Tibial artery (tissue), 4 donors: ENCODE data around the gene GRIN2C.
A peak's percentile ranks its signal among the peaks of the same experiment; 100 is the strongest.

Source experiments
- DNase-seq, 2 donors: peaks; one replicate each; pipeline ENCODE4 v3.0.0-alpha.2; 2019
- H3K27ac ChIP-seq, 2 donors: fragments of 200-600 bp; sonication (generic) in 1 of 2; 1 replicate in 1 of 2; 2 replicates in 1 of 2; pipeline ENCODE4 v1.5.1; 2018 to 2019; ENCODE audit warnings: mild to moderate bottlenecking in 1 of 2
- H3K27me3 ChIP-seq, 2 donors: fragments of 200-600 bp; sonication (generic) in 1 of 2; one replicate each; pipeline versions ENCODE4 v1.5.1 to v1.6.0; 2016 to 2019
- H3K36me3 ChIP-seq, 3 donors: fragments of 200-600 bp; sonication (generic) in 2 of 3; one replicate each; pipeline ENCODE4 v1.5.1; 2016 to 2019; ENCODE audit warnings: mild to moderate bottlenecking in 2 of 3
- H3K4me1 ChIP-seq, 4 donors: fragments of 200-600 bp; sonication (generic) in 2 of 4; 1 replicate in 3 of 4; 2 replicates in 1 of 4; pipeline ENCODE4 v1.5.1; 2016 to 2019
- H3K4me3 ChIP-seq, 2 donors: fragments of 200-600 bp; sonication (generic) in 1 of 2; 1 replicate in 1 of 2; 2 replicates in 1 of 2; pipeline ENCODE4 v1.5.1; 2018 to 2019; ENCODE audit warnings: mild to moderate bottlenecking in 2 of 2
- H3K9me3 ChIP-seq, 3 donors: fragments of 200-600 bp; sonication (generic) in 1 of 3; one replicate each; pipeline ENCODE4 v1.5.1; 2016 to 2019
- intact Hi-C: fragments of 100-400 bp; cut with DNase I; formaldehyde crosslinking; loops from one replicate; pipeline ENCODE4 v1.15.0; 2023; ENCODE audit warnings: low total_unique reads
- TF ChIP-seq, protein P1 (sequence below), 2 experiments: fragments of 200-600 bp in 1 of 2; fragments of 450-650 bp in 1 of 2; IDR thresholded peaks; one replicate each; pipeline ENCODE4 v1.5.1; 2017 to 2019; ENCODE audit warnings: antibody characterized with exemption in 2 of 2, mild to moderate bottlenecking in 1 of 2, moderate library complexity in 1 of 2

The GRIN2C gene

GRCh38 chr17:74866198-74866835, 6.6 kb upstream of the GRIN2C start:
- intact Hi-C loops: no loop called here
- H3K4me3 ChIP-seq: no peak overlapping the region
- H3K9me3 ChIP-seq: no peaks in the 10 kb centered on the region
- peaks cover 0 to 32% of the 10 kb centered on the region in 2 donors for H3K27me3 ChIP-seq
- no peak for DNase-seq
- peaks cover 0 to 13% (median 9%) of the 10 kb centered on the region in 4 donors for H3K4me1 ChIP-seq
- H3K27ac ChIP-seq: no peak overlapping the region
- no peaks in the 10 kb centered on the region for H3K36me3 ChIP-seq
- TF ChIP-seq, protein P1, sequence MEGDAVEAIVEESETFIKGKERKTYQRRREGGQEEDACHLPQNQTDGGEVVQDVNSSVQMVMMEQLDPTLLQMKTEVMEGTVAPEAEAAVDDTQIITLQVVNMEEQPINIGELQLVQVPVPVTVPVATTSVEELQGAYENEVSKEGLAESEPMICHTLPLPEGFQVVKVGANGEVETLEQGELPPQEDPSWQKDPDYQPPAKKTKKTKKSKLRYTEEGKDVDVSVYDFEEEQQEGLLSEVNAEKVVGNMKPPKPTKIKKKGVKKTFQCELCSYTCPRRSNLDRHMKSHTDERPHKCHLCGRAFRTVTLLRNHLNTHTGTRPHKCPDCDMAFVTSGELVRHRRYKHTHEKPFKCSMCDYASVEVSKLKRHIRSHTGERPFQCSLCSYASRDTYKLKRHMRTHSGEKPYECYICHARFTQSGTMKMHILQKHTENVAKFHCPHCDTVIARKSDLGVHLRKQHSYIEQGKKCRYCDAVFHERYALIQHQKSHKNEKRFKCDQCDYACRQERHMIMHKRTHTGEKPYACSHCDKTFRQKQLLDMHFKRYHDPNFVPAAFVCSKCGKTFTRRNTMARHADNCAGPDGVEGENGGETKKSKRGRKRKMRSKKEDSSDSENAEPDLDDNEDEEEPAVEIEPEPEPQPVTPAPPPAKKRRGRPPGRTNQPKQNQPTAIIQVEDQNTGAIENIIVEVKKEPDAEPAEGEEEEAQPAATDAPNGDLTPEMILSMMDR (IDR thresholded peaks at IDR 0.05): no peak

GRCh38 chr17:74865504-74866197, 6.0 kb upstream of the GRIN2C start:
- Histone ChIP-seq H3K4me3 (no peak overlapping the region), H3K27me3 (peaks cover 3 to 39% of the 10 kb centered on the region in 2 donors), H3K36me3 (no peaks in the 10 kb centered on the region), H3K27ac (no peak overlapping the region), H3K9me3 (no peaks in the 10 kb centered on the region), H3K4me1 (peaks cover 0 to 18% (median 16%) of the 10 kb centered on the region in 4 donors)
- intact Hi-C loops: loop anchor here (2.0 kb wide), 1 partner anchor 121 kb away; no protein-coding TSS in a partner anchor
- TF ChIP-seq, protein P1 (IDR thresholded peaks at IDR 0.05): no peak
- DNase-seq: no peak

DNA sequence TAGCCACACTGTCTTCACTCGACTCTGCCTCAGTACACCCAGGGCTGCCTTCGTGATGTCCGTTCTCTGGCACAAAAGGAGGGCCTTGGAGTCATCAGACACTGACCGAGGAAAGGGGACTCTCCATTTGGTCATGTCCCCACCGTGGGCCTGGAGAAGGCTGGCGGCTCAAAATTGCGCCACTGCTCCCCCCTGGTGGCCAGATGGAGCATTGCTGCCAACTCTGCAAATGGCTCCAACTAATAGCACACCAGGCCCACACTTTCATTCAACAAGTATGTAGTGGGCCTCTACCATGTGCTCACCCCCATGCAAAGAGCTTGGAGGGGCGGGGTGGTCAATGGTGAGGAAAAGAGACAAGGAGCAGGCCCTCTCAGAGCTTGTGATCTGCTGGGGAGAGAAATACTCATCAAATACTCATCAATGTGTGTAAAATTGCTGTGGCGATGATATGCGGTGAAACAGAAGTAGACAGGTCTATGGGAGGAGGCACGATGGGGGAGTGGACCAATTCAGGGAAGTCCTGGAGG, 5.2 kb upstream of the GRIN2C start:
- TF ChIP-seq, protein P1 (IDR thresholded peaks at IDR 0.05): peak; percentile 89 to 95
- intact Hi-C loops: loop anchor here (2.0 to 5.0 kb wide), 2 partner anchors 73 to 120 kb away; no protein-coding TSS in a partner anchor
- H3K9me3 ChIP-seq: no peaks in the 10 kb centered on the region
- peak; percentile 62 to 87 for DNase-seq
- H3K27me3 ChIP-seq: peaks cover 3 to 46% of the 10 kb centered on the region in 2 donors
- peaks cover 0 to 26% (median 22%) of the 10 kb centered on the region in 4 donors for H3K4me1 ChIP-seq
- H3K36me3 ChIP-seq: no peaks in the 10 kb centered on the region
- no peak overlapping the region for H3K4me3 ChIP-seq
- H3K27ac ChIP-seq: no peak overlapping the region

DNA sequence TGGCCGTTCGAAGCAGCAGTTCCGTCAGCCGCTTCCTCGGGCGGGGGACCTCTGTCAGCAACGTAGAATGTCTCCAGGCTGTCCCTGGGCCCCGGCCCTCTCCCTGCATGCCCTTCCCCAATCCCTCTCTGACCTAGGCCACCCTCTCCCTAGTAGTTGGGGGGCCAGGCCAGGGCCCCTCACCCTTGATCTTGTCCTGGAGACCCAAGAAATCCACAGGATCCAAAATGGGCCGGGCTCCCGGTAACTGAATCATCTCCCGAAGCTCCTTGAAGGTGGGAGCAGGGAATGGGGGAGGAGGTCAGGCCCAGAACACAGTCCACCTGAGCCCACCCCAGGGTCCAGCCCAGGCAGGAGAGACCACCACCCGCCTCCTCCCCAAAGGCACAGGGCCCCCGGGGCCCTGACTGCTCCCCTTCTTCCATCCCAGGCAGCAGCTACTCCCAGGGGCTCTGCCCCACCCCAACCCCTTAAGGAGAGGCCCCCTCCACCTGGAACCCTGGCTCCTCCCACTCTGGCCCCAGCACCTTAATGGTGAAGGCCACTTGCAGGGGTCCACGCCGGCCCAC, 4.7 kb upstream of the GRIN2C start:
- Histone ChIP-seq H3K9me3 (no peaks in the 10 kb centered on the region), H3K27me3 (peaks cover 3 to 51% of the 10 kb centered on the region in 2 donors), H3K27ac (no peak overlapping the region), H3K36me3 (no peaks in the 10 kb centered on the region), H3K4me1 (peaks cover 0 to 31% (median 24%) of the 10 kb centered on the region in 4 donors), H3K4me3 (no peak overlapping the region)
- no peak for DNase-seq
- TF ChIP-seq, protein P1 (IDR thresholded peaks at IDR 0.05): no peak
- intact Hi-C loops: loop anchor here (2.0 to 5.0 kb wide), 2 partner anchors 72 to 120 kb away; no protein-coding TSS in a partner anchor

GRCh38 chr17:74863420-74864296, 4.0 kb upstream of the GRIN2C start:
- Histone ChIP-seq H3K9me3 (no peaks in the 10 kb centered on the region), H3K4me3 (no peak overlapping the region), H3K4me1 (peaks cover 0 to 35% (median 25%) of the 10 kb centered on the region in 4 donors), H3K27me3 (peaks cover 3 to 59% of the 10 kb centered on the region in 2 donors), H3K36me3 (no peaks in the 10 kb centered on the region), H3K27ac (no peak overlapping the region)
- DNase-seq: no peak
- TF ChIP-seq, protein P1 (IDR thresholded peaks at IDR 0.05): no peak
- intact Hi-C loops: loop anchor here (2.0 to 5.0 kb wide), 2 partner anchors 71 to 119 kb away; no protein-coding TSS in a partner anchor
